ENCODE data around the gene HES3. TPM values are rescaled to one million over a fixed set of nuclear protein-coding genes. Genes with fewer than 3 reads are reported as not detected.
A peak's percentile ranks its signal among the peaks of the same experiment; 100 is the strongest.

Gene HES3
- total and polyA plus RNA-seq, 2 of the 4 experiments (the other 2 are of a cell fraction): not detected

DNA sequence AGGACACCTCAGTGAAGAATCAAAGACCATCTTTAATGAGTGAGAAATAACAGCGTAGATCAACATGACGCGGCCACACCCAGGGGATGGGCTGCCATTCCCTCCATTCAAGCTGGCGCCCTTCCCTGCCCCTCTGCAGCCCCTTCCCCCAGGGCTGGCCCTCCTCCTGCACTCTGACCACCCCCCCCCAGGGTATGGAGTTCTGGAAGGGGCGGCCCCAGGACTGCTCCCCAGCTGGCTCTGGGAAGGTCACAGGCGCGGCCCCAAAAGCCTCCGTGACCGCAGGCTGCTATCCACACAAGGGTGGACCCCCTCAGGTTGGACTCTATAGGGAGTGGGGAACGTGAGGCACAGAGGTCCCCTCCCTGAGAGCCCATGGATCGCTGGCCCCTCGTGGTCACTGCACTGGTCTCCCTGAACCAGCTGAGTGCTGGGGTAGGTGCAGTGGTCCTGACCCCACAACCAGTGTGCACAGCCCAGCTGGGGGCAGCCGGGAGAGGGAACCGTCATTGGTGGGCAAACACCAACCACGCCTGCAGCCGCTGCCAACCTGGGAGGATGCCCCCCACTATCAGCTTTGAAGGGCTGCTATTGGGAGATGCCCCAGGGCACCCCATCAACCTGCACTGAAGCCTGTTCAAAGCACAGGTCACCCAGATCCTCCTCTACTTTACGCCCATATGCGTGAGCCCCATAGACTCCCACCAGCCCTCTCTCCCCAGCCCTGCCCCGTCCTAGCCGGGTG, 33.0 kb downstream of the HES3 start:
- H3K27me3 ChIP-seq (ENCODE audit: control insufficient read depth, insufficient read depth, low read length): no peaks in the 10 kb centered on the region
- H3K4me3 ChIP-seq (ENCODE audit: insufficient read depth, low read depth, low read length): no peak overlapping the region
- no peak overlapping the region for H3K56ac ChIP-seq (ENCODE audit: extremely low read depth, insufficient read depth, low read length)
- H2AFZ ChIP-seq (replicated peaks; ENCODE audit: low read length, poor library complexity): peak overlapping the region; percentile 88
- dilution Hi-C loops (cut with HindIII; ENCODE audit: low sequenced_read_pairs, unreplicated experiment) (no loop called here), in situ Hi-C loops (cut with MboI; ENCODE audit: low sequenced_read_pairs) (no loop called here), intact Hi-C loops (cut with micrococcal nuclease) (no loop called here)
- BruUV-seq (replicated peaks): no TSS peak
- H3K9me1 ChIP-seq (ENCODE audit: insufficient read depth, low read length): peaks cover 9% of the 10 kb centered on the region; the same call in 1 of the 2 replicates
- H3K14ac ChIP-seq (replicated peaks; ENCODE audit: low read depth, low read length): no peak overlapping the region
- no peak overlapping the region for H2BK5ac ChIP-seq (ENCODE audit: low read depth, low read length, poor library complexity, severe bottlenecking)
- H3K27ac ChIP-seq (ENCODE audit: insufficient read depth, low read length): no peak overlapping the region
- H3K9ac ChIP-seq (ENCODE audit: low read depth, low read length): no peak overlapping the region
- ChIA-PET POLR2A (ENCODE audit: unreplicated experiment) (no interaction called here), CTCF (interaction anchor here (1.0 kb wide), 1 partner anchor 17 kb away, joined by 3 read pairs; no protein-coding TSS in a partner anchor)
- 100% methylated on average over 2 of the region's 20 CpGs; no CpG with 5 or more reads in 1 of the 2 experiments for WGBS, 2 experiments (ENCODE audit: extremely low coverage in 2 of 2, insufficient read length in 1 of 2)
- no peak overlapping the region; a peak in 1 of 4 replicates for H4K8ac ChIP-seq (ENCODE audit: low read depth in 2 of 2, low read length in 2 of 2)
- no peak overlapping the region for H3K23ac ChIP-seq (ENCODE audit: low read depth, low read length)
- peaks cover 0 to 22% of the 10 kb centered on the region in 2 experiments; a peak in 2 of 4 replicates for H3K79me1 ChIP-seq (ENCODE audit: low read depth in 1 of 2, low read length in 2 of 2)
- no peak for DNase-seq
- no peak for ATAC-seq (ENCODE audit: low read depth)
- H2AK5ac ChIP-seq (ENCODE audit: low read depth, low read length): peak overlapping the region; percentile 65; the same call in 1 of the 2 replicates
- H3K9me3 ChIP-seq (ENCODE audit: control insufficient read depth, insufficient read depth, low read length): no peaks in the 10 kb centered on the region
- H3K36me3 ChIP-seq (ENCODE audit: control insufficient read depth, insufficient read depth, low read length): no peaks in the 10 kb centered on the region
- no peak overlapping the region for H2BK120ac ChIP-seq (ENCODE audit: low read depth, low read length)
- H3K4me1 ChIP-seq (ENCODE audit: control insufficient read depth, insufficient read depth, low read length): peaks cover 18% of the 10 kb centered on the region
- H2BK15ac ChIP-seq (ENCODE audit: low read depth, low read length): no peak overlapping the region
- H4K91ac ChIP-seq (ENCODE audit: insufficient read depth, low read depth, low read length): no peak overlapping the region
- no peak overlapping the region for H2BK20ac ChIP-seq (ENCODE audit: low read depth, low read length)
- H3K18ac ChIP-seq (ENCODE audit: low read depth, low read length): no peak overlapping the region
- no peak for TF ChIP-seq CEBPB (IDR thresholded peaks at IDR 0.05; ENCODE audit: low read depth, low read length)
- TF ChIP-seq CHD1 (IDR thresholded peaks at IDR 0.05; ENCODE audit: low read depth, low read length): no peak
- no peak for TF ChIP-seq BHLHE40 (IDR thresholded peaks at IDR 0.05; ENCODE audit: low read depth, low read length)
- H4K5ac ChIP-seq (ENCODE audit: low read depth, low read length): no peak overlapping the region
- H2AK9ac ChIP-seq (replicated peaks; ENCODE audit: low read depth, low read length, poor library complexity): peak overlapping the region; percentile 92
- H3K4ac ChIP-seq (ENCODE audit: low read depth, low read length): 0 out of 2 replicates have a peak overlapping the region, but pooled peaks have one; percentile 26
- H3K4me2 ChIP-seq (ENCODE audit: low read depth, low read length): 0 out of 2 replicates have a peak overlapping the region, but pooled peaks have one; percentile 47
- no peaks in the 10 kb centered on the region; the same call in 1 of the 2 replicates for H4K20me1 ChIP-seq (ENCODE audit: insufficient read depth, low read length)

Measured in IMR-90 (cell line).